ENCODE data around the gene CCDC197.

The CCDC197 gene

GRCh38 chr14:94027566-94028449 is 30.7 kb downstream of the CCDC197 start:
- no peak for DNase-seq

GRCh38 chr14:94028450-94028826 is 31.3 kb downstream of the CCDC197 start:
- no peak for DNase-seq

- no peak for DNase-seq
Measured at GRCh38 chr14:94029265-94029664, 32.2 kb downstream of the CCDC197 start.

- DNase-seq: no peak
Measured at GRCh38 chr14:94029671-94030203, 32.6 kb downstream of the CCDC197 start.

GRCh38 chr14:94030571-94030970 is 33.5 kb downstream of the CCDC197 start:
- DNase-seq: no peak

GRCh38 chr14:94031161-94031882 is 34.2 kb downstream of the CCDC197 start:
- DNase-seq: no peak

- no peak for DNase-seq
Measured at GRCh38 chr14:94031883-94032279, 34.8 kb downstream of the CCDC197 start.

GRCh38 chr14:94034886-94035285 is 37.8 kb downstream of the CCDC197 start:
- no peak for DNase-seq

GRCh38 chr14:94036313-94037167 is 39.4 kb downstream of the CCDC197 start:
- DNase-seq: peak; percentile 85

GRCh38 chr14:94037954-94038353 is 40.9 kb downstream of the CCDC197 start:
- no peak for DNase-seq

- no peak for DNase-seq
Measured at GRCh38 chr14:94038510-94038909, 41.4 kb downstream of the CCDC197 start.

- DNase-seq: no peak
Measured at GRCh38 chr14:94038921-94039629, 42.0 kb downstream of the CCDC197 start.

- no peak for DNase-seq
Measured at GRCh38 chr14:94040247-94040646, 43.1 kb downstream of the CCDC197 start.

GRCh38 chr14:94040796-94041195 is 43.7 kb downstream of the CCDC197 start:
- no peak for DNase-seq

GRCh38 chr14:94041551-94042346 is 44.6 kb downstream of the CCDC197 start:
- no peak for DNase-seq

- no peak for DNase-seq
Measured at GRCh38 chr14:94042433-94043091, 45.5 kb downstream of the CCDC197 start.

GRCh38 chr14:94043111-94043755 is 46.1 kb downstream of the CCDC197 start:
- no peak for DNase-seq

GRCh38 chr14:94043756-94044475 is 46.8 kb downstream of the CCDC197 start:
- DNase-seq: no peak

GRCh38 chr14:94044476-94045091 is 47.5 kb downstream of the CCDC197 start:
- DNase-seq: no peak
